NCI-H1092 (cell line): Measurements from ENCODE around the gene GAS6.
"Not testable (repeated sequence)": the region's sequence is repeated elsewhere in the genome, so short reads cannot be mapped to it uniquely, and the experiment has no call there.

Source experiments
- DNase-seq: peaks from one replicate; lab custom pipeline; 2025; lab: John Stamatoyannopoulos, UW

GAS6 gene

GRCh38 chr13:113806104-113806471, 57.8 kb downstream of the GAS6 start:
- no peak for DNase-seq

DNA sequence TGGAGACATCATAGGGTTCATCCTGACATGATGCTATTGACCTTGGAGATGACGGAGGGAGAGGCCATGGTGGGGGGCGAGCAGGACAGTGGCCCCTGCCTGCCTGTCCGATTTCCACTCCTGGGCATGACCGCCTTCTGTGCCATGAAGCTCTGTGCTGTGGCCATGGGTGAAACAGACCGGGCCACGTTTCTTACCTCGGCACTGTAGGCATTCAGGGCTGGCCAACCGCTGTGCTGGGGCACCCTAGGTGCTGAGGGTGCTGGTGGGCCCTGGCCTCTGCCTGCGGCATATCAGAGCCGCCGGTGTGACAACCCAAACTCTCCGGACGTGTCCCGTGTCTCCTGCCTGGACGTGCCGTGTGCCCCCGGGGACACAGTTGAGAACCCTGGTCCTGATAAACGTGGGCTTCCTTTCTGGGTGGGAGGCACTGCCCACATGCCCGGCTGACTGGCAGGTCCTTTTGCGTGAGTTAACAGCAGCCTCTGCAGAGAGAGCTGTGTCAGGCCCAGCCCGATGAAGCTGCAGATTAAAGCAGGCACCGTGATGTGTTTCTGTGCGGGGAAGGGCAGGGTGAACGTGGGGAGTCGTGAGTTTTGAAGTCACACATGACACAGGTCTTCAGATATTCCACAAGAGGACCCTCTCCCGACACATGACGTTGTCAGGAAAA, 58.3 kb downstream of the GAS6 start:
- no peak for DNase-seq

- no peak for DNase-seq
Measured at GRCh38 chr13:113804703-113805430, 59.0 kb downstream of the GAS6 start.

DNA sequence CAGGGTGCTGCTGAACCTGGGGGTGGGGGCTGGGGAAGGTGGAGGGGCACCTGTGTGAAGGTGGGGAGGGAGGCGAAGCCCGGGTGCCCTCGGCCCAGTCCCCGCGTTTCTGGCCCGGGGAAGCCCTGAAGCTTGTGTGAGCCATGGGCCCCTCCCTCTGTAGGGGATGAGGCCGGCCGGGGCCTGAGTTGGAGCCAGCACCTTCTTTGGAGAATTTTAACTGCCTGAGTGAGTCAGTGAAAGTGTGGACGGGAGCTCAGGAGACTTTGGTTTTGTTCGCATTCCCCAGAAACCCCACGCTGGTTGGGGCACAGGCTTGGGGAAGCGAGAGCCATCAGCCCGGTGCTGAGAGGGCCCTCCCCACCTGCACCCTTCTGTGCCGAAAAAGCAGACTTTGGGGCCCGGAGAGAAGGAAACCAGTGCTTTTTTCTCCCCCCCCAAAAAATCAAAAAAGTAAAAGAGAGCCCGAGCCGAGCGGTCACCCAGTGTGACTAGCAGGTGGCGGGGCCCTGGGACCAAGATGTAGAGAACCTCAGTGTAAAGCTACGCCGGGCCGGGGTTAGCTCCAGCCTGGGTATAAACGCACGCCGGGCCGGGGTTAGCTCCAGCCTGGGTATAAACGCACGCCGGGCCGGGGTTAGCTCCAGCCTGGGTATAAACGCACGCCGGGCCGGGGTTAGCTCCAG, 59.7 kb downstream of the GAS6 start:
- DNase-seq = no peak

DNA sequence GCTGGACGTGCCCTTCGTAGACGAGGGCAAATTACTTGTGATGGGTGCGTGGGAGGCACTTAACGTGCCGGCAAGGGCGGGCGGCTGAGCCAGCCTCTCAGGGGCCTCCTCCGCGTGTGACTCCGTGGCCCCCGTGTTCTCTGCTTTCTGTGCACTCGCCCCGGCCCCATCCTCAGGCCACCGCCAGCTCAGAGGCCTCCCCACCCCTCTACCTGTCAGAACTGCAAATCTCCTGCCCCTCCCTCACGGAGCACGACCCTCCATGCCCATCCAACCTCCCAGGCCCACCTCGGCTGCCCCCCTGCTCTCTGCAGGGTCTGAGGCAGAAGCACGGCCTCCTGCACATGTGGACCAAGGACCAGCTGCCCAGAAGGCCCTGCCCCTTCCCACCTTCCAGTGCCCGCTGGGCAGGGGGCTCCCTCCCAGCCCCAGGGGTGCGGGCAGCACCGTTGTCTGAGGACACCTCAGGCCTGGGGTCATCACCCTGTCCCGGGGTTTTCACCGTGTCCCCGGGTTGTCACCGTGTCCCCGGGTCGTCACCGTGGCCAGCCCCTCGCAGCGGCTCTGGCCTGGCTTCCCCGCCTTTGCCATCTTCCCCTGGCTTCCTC, 60.4 kb downstream of the GAS6 start:
- no peak for DNase-seq

- DNase-seq = no peak
Measured at GRCh38 chr13:113802761-113803160, 61.1 kb downstream of the GAS6 start.

GRCh38 chr13:113802090-113802531, 61.8 kb downstream of the GAS6 start:
- DNase-seq = no peak

DNA sequence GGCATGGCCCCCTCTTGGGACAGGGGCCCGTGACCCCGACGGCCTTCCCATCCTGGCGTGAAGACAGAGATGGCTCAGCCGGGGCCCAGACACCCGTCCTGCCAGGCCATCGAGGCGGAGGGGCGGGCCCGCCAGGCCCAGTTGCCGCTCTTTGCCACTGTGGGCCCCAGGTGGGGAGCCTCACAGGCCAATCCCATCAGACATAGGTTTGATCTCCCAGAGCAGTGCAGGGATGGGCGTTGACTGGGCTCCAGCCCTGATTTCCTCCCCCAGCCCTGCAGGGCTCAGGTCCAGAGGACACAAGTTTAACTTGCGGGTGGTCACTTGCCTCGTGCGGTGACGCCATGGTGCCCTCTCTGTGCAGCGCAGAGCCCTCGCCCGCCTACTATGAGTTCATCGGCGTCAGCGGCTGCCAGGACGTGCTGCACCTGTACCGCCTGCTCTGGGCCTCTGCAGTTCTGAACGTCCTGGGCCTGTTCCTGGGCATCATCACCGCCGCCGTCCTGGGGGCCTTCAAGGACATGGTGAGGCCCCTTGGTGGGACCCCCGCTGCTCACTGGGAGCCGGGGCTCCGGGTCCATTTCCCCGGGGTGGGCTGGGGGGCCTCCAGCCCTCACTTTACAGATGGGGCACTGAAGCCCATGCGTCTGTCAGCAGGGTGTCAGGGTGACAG, 62.5 kb downstream of the GAS6 start:
- no peak for DNase-seq

- DNase-seq = no peak
Measured at GRCh38 chr13:113800576-113800926, 63.3 kb downstream of the GAS6 start.

GRCh38 chr13:113798200-113798811, 65.6 kb downstream of the GAS6 start:
- no peak for DNase-seq

- no peak for DNase-seq
Measured at GRCh38 chr13:113796964-113797676, 66.8 kb downstream of the GAS6 start.

GRCh38 chr13:113796211-113796963, 67.5 kb downstream of the GAS6 start:
- DNase-seq = no peak

DNA sequence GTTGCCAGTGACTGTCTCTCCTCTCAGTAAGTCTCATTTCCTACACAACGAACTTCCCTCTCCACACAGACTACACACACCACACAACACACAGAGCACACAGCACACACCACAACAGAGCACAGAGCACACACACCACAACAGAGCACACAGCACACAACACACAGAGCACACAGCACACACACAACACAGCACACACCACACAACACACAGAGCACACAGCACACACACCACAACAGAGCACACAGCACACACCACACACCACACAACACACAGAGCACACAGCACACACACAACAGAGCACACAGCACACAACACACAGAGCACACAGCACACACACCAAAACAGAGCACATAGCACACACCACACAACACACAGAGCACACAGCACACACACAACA, 68.5 kb downstream of the GAS6 start:
- not testable (repeated sequence) for DNase-seq

- no peak for DNase-seq
Measured at GRCh38 chr13:113794764-113795173, 69.1 kb downstream of the GAS6 start.

DNA sequence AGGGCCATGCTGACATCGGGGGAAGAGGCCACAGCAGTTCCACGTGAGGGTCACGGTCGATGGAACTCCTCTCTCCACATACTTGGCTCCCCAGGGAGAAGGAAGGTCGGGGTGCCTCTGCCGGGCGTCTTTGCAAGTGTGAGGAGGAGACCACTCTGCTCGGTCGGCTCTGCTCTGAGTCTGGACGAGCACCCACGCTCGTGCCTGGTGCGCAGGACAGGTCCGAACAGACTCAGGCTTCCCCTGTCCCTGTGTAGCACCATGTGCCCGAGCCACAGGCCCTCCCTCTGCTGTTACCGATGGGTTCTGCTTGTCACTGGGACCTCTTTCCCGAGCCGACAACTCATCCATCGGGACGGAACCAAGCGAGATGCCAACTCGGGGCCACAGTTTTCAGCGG, 69.8 kb downstream of the GAS6 start:
- no peak for DNase-seq

DNA sequence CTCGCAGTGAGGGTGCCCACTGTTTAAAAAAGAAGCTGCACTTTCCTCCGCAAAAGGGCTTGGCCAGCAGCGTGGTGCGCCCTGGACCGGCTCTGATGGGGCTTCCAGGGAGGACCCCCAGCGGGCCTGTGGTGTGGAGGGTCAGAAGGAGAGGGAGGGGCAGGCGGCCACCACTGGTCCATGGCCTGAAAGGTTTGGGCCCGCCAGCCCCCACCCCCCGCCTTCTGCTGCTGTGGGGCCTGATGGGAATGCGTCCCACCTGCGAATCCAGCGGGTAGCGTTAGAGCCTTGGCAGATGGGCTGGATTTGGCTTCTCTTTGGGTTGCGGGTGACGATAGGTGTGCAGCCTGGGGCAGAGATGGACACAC, 70.2 kb downstream of the GAS6 start:
- DNase-seq = no peak

GRCh38 chr13:113792886-113793717, 70.8 kb downstream of the GAS6 start:
- no peak for DNase-seq

DNA sequence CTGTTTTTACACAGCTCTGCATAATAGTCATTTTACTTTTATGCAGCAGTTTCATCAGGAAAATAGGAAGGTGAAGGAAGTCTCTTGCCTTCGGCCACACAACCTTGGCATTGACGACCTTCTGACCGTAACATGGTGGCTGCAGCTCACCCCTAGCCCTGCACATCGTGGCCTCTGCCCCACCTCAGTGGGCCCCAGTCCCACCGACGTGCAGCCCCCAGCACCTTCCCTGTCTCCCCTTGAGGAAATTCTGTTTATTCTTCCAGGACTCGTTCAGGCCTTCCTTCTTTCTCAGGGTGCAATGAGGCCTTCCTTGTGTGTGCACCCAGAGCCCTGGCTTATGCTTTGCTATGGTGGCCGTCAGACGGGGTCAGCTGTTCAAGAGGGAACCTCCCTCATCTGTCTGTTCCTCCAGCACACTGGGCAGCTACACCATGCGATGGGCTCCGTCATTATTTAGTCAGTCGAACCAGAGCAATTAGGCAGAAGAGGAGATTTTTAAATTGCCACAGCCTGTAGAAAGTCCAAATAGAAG, 71.6 kb downstream of the GAS6 start:
- no peak for DNase-seq

DNA sequence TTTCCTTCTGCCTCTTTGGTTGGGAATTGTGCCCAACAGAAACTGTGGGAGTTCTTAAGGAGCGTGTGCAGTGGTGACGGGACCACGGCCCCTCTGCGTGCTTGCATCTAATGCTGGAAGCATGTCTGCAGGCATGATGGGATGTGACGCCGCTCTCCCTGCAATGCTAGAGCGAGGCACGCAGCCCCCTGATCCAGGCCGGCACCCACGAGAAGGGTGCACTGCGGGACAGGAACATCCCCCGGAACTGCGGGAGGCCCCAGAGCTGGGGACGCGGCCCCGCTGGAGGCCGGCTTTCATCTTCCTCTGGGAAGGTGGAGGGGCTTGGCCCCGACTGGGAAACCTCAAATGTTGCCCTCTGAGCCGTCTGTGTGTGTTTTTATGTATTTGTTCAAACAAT, 72.1 kb downstream of the GAS6 start:
- DNase-seq = no peak
